ENCODE results near the gene PSMD9. TPM values are rescaled to one million over a fixed set of nuclear protein-coding genes. Genes with fewer than 3 reads are reported as not detected.

The PSMD9 gene
- total RNA-seq, 1 experiment from 2014 or later: 36.2 TPM

DNA sequence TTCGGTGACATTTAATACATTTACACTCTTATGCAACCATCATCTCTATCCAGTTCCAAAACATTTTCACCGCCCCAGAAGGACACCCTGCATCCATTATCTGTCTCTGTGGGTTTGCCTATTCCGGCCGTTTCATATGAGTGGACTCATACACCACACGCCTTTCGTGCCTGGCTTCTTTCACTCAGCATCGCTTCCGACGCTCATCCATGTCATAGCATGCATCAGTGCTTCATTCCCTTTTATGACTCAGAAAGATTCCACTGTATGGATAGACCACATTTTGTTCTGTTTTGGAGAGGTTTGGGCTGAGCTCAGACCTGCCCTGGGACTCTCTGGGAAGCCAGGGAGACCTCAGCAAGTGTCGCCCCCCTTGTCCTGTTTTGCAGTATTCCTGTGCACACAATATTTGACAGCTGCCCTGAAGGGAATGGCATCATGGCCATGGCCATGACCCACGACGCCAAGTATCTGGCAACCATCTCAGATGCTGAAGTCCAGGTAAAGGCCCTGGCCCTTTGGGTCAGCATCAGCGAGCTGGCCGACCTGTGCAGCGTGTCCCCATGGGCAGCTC lies 53.6 kb downstream of the PSMD9 start:
- no peak overlapping the region for H3K4me3 Mint-ChIP-seq
- DNase-seq (ENCODE audit: low spot score) (no peak), ATAC-seq (no peak)
- H3K9me3 Mint-ChIP-seq: peaks cover 18% of the 10 kb centered on the region
- ChIA-PET POLR2A (no interaction called here), CTCF (no interaction called here)
- no peaks in the 10 kb centered on the region for H3K27me3 Mint-ChIP-seq (ENCODE audit: low read depth)
- TF ChIP-seq PRRX2 (CRISPR knock-in tag; IDR thresholded peaks at IDR 0.05) (no peak), GTF2I (CRISPR knock-in tag; conservative IDR thresholded peaks at IDR 0.05) (no peak), ZNF423 (CRISPR knock-in tag; IDR thresholded peaks at IDR 0.05) (no peak), CREB1 (CRISPR knock-in tag; IDR thresholded peaks at IDR 0.05) (no peak), ZNF512 (CRISPR knock-in tag; IDR thresholded peaks at IDR 0.05; ENCODE audit: borderline replicate concordance) (no peak), E2F1 (CRISPR knock-in tag; IDR thresholded peaks at IDR 0.05) (no peak), GABPB1 (CRISPR knock-in tag; IDR thresholded peaks at IDR 0.05) (no peak), ZNF281 (CRISPR knock-in tag; IDR thresholded peaks at IDR 0.05) (no peak), NFE2L1 (CRISPR knock-in tag; IDR thresholded peaks at IDR 0.05) (no peak), EMX1 (CRISPR knock-in tag; IDR thresholded peaks at IDR 0.05) (no peak), NR3C1 (CRISPR knock-in tag; conservative IDR thresholded peaks at IDR 0.05; ENCODE audit: low read depth) (no peak), JUN (CRISPR knock-in tag; IDR thresholded peaks at IDR 0.05) (no peak), ZNF219 (CRISPR knock-in tag; IDR thresholded peaks at IDR 0.05; ENCODE audit: borderline replicate concordance) (no peak), USF2 (CRISPR knock-in tag; IDR thresholded peaks at IDR 0.05) (no peak), ZNF317 (CRISPR knock-in tag; IDR thresholded peaks at IDR 0.05; ENCODE audit: borderline replicate concordance, low read depth) (no peak), ZNF396 (CRISPR knock-in tag; IDR thresholded peaks at IDR 0.05; ENCODE audit: borderline replicate concordance) (no peak)
- TF ChIP-seq, protein P1, sequence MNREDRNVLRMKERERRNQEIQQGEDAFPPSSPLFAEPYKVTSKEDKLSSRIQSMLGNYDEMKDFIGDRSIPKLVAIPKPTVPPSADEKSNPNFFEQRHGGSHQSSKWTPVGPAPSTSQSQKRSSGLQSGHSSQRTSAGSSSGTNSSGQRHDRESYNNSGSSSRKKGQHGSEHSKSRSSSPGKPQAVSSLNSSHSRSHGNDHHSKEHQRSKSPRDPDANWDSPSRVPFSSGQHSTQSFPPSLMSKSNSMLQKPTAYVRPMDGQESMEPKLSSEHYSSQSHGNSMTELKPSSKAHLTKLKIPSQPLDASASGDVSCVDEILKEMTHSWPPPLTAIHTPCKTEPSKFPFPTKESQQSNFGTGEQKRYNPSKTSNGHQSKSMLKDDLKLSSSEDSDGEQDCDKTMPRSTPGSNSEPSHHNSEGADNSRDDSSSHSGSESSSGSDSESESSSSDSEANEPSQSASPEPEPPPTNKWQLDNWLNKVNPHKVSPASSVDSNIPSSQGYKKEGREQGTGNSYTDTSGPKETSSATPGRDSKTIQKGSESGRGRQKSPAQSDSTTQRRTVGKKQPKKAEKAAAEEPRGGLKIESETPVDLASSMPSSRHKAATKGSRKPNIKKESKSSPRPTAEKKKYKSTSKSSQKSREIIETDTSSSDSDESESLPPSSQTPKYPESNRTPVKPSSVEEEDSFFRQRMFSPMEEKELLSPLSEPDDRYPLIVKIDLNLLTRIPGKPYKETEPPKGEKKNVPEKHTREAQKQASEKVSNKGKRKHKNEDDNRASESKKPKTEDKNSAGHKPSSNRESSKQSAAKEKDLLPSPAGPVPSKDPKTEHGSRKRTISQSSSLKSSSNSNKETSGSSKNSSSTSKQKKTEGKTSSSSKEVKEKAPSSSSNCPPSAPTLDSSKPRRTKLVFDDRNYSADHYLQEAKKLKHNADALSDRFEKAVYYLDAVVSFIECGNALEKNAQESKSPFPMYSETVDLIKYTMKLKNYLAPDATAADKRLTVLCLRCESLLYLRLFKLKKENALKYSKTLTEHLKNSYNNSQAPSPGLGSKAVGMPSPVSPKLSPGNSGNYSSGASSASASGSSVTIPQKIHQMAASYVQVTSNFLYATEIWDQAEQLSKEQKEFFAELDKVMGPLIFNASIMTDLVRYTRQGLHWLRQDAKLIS (CRISPR knock-in tag; IDR thresholded peaks at IDR 0.05; ENCODE audit: borderline replicate concordance): no peak
- TF ChIP-seq, protein P2, sequence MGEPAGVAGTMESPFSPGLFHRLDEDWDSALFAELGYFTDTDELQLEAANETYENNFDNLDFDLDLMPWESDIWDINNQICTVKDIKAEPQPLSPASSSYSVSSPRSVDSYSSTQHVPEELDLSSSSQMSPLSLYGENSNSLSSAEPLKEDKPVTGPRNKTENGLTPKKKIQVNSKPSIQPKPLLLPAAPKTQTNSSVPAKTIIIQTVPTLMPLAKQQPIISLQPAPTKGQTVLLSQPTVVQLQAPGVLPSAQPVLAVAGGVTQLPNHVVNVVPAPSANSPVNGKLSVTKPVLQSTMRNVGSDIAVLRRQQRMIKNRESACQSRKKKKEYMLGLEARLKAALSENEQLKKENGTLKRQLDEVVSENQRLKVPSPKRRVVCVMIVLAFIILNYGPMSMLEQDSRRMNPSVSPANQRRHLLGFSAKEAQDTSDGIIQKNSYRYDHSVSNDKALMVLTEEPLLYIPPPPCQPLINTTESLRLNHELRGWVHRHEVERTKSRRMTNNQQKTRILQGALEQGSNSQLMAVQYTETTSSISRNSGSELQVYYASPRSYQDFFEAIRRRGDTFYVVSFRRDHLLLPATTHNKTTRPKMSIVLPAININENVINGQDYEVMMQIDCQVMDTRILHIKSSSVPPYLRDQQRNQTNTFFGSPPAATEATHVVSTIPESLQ (CRISPR knock-in tag; IDR thresholded peaks at IDR 0.05): no peak
- TF ChIP-seq, protein P3, sequence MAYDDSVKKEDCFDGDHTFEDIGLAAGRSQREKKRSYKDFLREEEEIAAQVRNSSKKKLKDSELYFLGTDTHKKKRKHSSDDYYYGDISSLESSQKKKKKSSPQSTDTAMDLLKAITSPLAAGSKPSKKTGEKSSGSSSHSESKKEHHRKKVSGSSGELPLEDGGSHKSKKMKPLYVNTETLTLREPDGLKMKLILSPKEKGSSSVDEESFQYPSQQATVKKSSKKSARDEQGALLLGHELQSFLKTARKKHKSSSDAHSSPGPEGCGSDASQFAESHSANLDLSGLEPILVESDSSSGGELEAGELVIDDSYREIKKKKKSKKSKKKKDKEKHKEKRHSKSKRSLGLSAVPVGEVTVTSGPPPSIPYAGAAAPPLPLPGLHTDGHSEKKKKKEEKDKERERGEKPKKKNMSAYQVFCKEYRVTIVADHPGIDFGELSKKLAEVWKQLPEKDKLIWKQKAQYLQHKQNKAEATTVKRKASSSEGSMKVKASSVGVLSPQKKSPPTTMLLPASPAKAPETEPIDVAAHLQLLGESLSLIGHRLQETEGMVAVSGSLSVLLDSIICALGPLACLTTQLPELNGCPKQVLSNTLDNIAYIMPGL (CRISPR knock-in tag; IDR thresholded peaks at IDR 0.05): no peak
- no peak overlapping the region for H3K27ac Mint-ChIP-seq
- peaks cover 7% of the 10 kb centered on the region for H3K36me3 Mint-ChIP-seq
- peaks cover 9% of the 10 kb centered on the region for H3K4me1 Mint-ChIP-seq

Measured in WTC11 (cell line).